HG03575 (cell line): Measurements from ENCODE around the gene SNX1.

ENCODE experiments used
- ATAC-seq: cut with Tn5 transposase; IDR thresholded peaks from one replicate; pipeline ENCODE4 v1.9.1; 2021; ENCODE audit not compliant: unreplicated experiment, insufficient number of reproducible peaks, low FRiP score; ENCODE audit errors: extremely low read depth

Gene SNX1

GRCh38 chr15:64138331-64138941, 42.7 kb downstream of the SNX1 start:
- ATAC-seq = no peak

GRCh38 chr15:64141798-64142512, 46.2 kb downstream of the SNX1 start:
- ATAC-seq = no peak

GRCh38 chr15:64143276-64143675, 47.5 kb downstream of the SNX1 start:
- no peak for ATAC-seq

GRCh38 chr15:64144192-64144564, 48.4 kb downstream of the SNX1 start:
- ATAC-seq = no peak

- ATAC-seq = no peak
Measured at GRCh38 chr15:64144565-64145281, 48.9 kb downstream of the SNX1 start.

GRCh38 chr15:64146041-64146440, 50.3 kb downstream of the SNX1 start:
- no peak for ATAC-seq

GRCh38 chr15:64146520-64146884, 50.7 kb downstream of the SNX1 start:
- no peak for ATAC-seq

GRCh38 chr15:64146885-64147681, 51.3 kb downstream of the SNX1 start:
- no peak for ATAC-seq

- ATAC-seq = no peak
Measured at GRCh38 chr15:64148168-64148567, 52.4 kb downstream of the SNX1 start.

- no peak for ATAC-seq
Measured at GRCh38 chr15:64148581-64148980, 52.8 kb downstream of the SNX1 start.

GRCh38 chr15:64149424-64149823, 53.6 kb downstream of the SNX1 start:
- no peak for ATAC-seq

- ATAC-seq = no peak
Measured at GRCh38 chr15:64149893-64150578, 54.3 kb downstream of the SNX1 start.

GRCh38 chr15:64151727-64152506, 56.1 kb downstream of the SNX1 start, which contains the start of gene SNX22:
Gene SNX22 (plus strand): TSS chr15:64151731. CDS start chr15:64151776, 45 bp downstream.
- no peak for ATAC-seq

- no peak for ATAC-seq
Measured at GRCh38 chr15:64152507-64153387, 57.0 kb downstream of the SNX1 start.

GRCh38 chr15:64153480-64154367, 57.9 kb downstream of the SNX1 start:
- ATAC-seq = peak; percentile 39
